Esophagus squamous epithelium (tissue), 5 donors: ENCODE results near the gene LMAN2L. TPM values are rescaled to one million over a fixed set of nuclear protein-coding genes. Genes with fewer than 3 reads are reported as not detected.

Experiments
- DNase-seq: peaks from one replicate; lab custom pipeline; 2025; lab: John Stamatoyannopoulos, UW
- H3K27ac ChIP-seq, 4 donors: fragments of 200-600 bp; sonication (generic); one replicate each; pipeline ENCODE4 v1.5.1; 2016 to 2019; ENCODE audit warnings: mild to moderate bottlenecking in 1 of 4
- H3K27me3 ChIP-seq, 4 donors: fragments of 200-600 bp; sonication (generic); 1 replicate in 3 of 4; 2 replicates in 1 of 4; pipeline versions ENCODE4 v1.5.1 to v1.6.0; 2017 to 2021; ENCODE audit warnings: antibody characterized with exemption in 1 of 4
- H3K36me3 ChIP-seq, 3 donors: fragments of 200-600 bp; sonication (generic); one replicate each; pipeline ENCODE4 v1.5.1; 2016 to 2019
- H3K4me1 ChIP-seq, 3 donors: fragments of 200-600 bp; sonication (generic); one replicate each; pipeline ENCODE4 v1.5.1; 2017 to 2019
- H3K4me3 ChIP-seq, 4 donors: fragments of 200-600 bp; sonication (generic); 1 replicate in 3 of 4; 2 replicates in 1 of 4; pipeline ENCODE4 v1.5.1; 2016 to 2019; ENCODE audit warnings: mild to moderate bottlenecking in 2 of 4, moderate library complexity in 1 of 4
- H3K9me3 ChIP-seq, 3 donors: fragments of 200-600 bp; sonication (generic); one replicate each; pipeline ENCODE4 v1.5.1; 2016 to 2019
- CTCF ChIP-seq, 6 experiments: fragments of 450-650 bp in 4 of 6; fragments of 200-600 bp in 2 of 6; sonication (generic) in 2 of 6; IDR thresholded peaks; one replicate each; pipeline ENCODE4 v1.5.1; 2016 to 2019; ENCODE audit warnings: antibody characterized with exemption in 6 of 6, mild to moderate bottlenecking in 4 of 6, moderate library complexity in 4 of 6
- POLR2A ChIP-seq, 4 donors: fragments of 450-650 bp; IDR thresholded peaks; one replicate each; pipeline ENCODE4 v1.6.1; 2017; ENCODE audit warnings: antibody characterized with exemption in 4 of 4, mild to moderate bottlenecking in 4 of 4, moderate library complexity in 3 of 4
- WGBS, 2 donors: methylation state at CpG; one replicate each; pipeline ENCODE4 v1.1.5; 2018; 5-methylcytosine and 5-hydroxymethylcytosine counted together
- intact Hi-C: fragments of 100-400 bp; cut with DNase I; formaldehyde crosslinking; loops from one replicate; pipeline ENCODE4 v1.15.0; 2022
- total RNA-seq, 4 donors: library from RNA; depleted of rRNA; stranded (reverse); fragments of >200 nt; gene quantifications; one replicate each; pipeline ENCODE4 v1.1.0, GENCODE V29; 2016
- donor health status: DM: yes; HTN: yes; CAD: no.

LMAN2L gene
- total RNA-seq, 4 donors from 2014 or later, result 7.4 to 12.6 (median 10.5) TPM

GRCh38 chr2:96693286-96694200 is 46.3 kb downstream of the LMAN2L start:
- H3K27ac ChIP-seq, result no peak overlapping the region
- H3K4me3 ChIP-seq, result no peak overlapping the region
- H3K27me3 ChIP-seq, result no peaks in the 10 kb centered on the region
- H3K9me3 ChIP-seq, result no peaks in the 10 kb centered on the region
- peaks cover 12 to 19% (median 12%) of the 10 kb centered on the region in 3 donors for H3K4me1 ChIP-seq
- 50 to 81% methylated on average over 3 to 8 of the region's 14 CpGs for WGBS, 2 donors
- H3K36me3 ChIP-seq, result no peaks in the 10 kb centered on the region
- intact Hi-C loops, result no loop called here
- TF ChIP-seq CTCF (IDR thresholded peaks at IDR 0.05) (no peak), POLR2A (IDR thresholded peaks at IDR 0.05) (no peak)
- no peak for DNase-seq

GRCh38 chr2:96692094-96692971 is 47.5 kb downstream of the LMAN2L start:
- no peak for DNase-seq
- no peaks in the 10 kb centered on the region for H3K27me3 ChIP-seq
- WGBS, 2 donors, result 86 to 92% methylated on average over 7 to 8 of the region's 14 CpGs
- TF ChIP-seq POLR2A (IDR thresholded peaks at IDR 0.05) (no peak), CTCF (IDR thresholded peaks at IDR 0.05) (no peak)
- H3K4me1 ChIP-seq, result peaks cover under 1 to 7% (median under 1%) of the 10 kb centered on the region in 3 donors
- H3K27ac ChIP-seq, result no peak overlapping the region
- intact Hi-C loops, result no loop called here
- no peak overlapping the region for H3K4me3 ChIP-seq
- H3K36me3 ChIP-seq, result no peaks in the 10 kb centered on the region
- H3K9me3 ChIP-seq, result no peaks in the 10 kb centered on the region

- DNase-seq, result no peak
- intact Hi-C loops, result no loop called here
- H3K27me3 ChIP-seq, result peaks cover 0 to 7% (median 0%) of the 10 kb centered on the region in 4 donors
- 93 to 100% methylated on average over 1 to 7 of the region's 30 CpGs for WGBS, 2 donors
- no peaks in the 10 kb centered on the region for H3K9me3 ChIP-seq
- peaks cover 0 to under 1% (median 0%) of the 10 kb centered on the region in 3 donors for H3K4me1 ChIP-seq
- no peaks in the 10 kb centered on the region for H3K36me3 ChIP-seq
- no peak overlapping the region for H3K27ac ChIP-seq
- H3K4me3 ChIP-seq, result no peak overlapping the region
- TF ChIP-seq CTCF (IDR thresholded peaks at IDR 0.05), result no peak
- no peak for TF ChIP-seq POLR2A (IDR thresholded peaks at IDR 0.05)
These were observed 48.7 kb downstream of the LMAN2L start for GRCh38 chr2:96691022-96691612.

- Histone ChIP-seq H3K36me3 (no peaks in the 10 kb centered on the region), H3K27me3 (peaks cover 0 to 13% (median 0%) of the 10 kb centered on the region in 4 donors), H3K4me3 (no peak overlapping the region), H3K4me1 (peaks cover 0 to 7% (median 0%) of the 10 kb centered on the region in 3 donors), H3K27ac (no peak overlapping the region), H3K9me3 (no peaks in the 10 kb centered on the region)
- intact Hi-C loops, result no loop called here
- DNase-seq, result no peak
- TF ChIP-seq CTCF (IDR thresholded peaks at IDR 0.05) (no peak), POLR2A (IDR thresholded peaks at IDR 0.05) (no peak)
- WGBS, 2 donors, result 88 to 93% methylated on average over 5 to 8 of the region's 16 CpGs
These were observed 49.4 kb downstream of the LMAN2L start for GRCh38 chr2:96690306-96691021.
